H1 (cell line): ENCODE results near the gene NMB. TPM values are rescaled to one million over a fixed set of nuclear protein-coding genes. Genes with fewer than 3 reads are reported as not detected.

Experiments
- CTCF ChIA-PET: fragments of 300-600 bp; sonication (Branson Sonifier 250); formaldehyde crosslinking; loops from one replicate; lab custom pipeline; 2021; ENCODE audit not compliant: partially characterized antibody; lab: Charles Lee
- POLR2A ChIA-PET: fragments of 300-600 bp; sonication (Branson Sonifier 250); formaldehyde crosslinking; loops from one replicate; lab custom pipeline; 2021; ENCODE audit warnings: inconsistent platforms; ENCODE audit not compliant: partially characterized antibody; lab: Charles Lee
- DNase-seq, 2 experiments: peaks; one replicate each; pipeline versions ENCODE4 v3.0.0 to v3.0.0-alpha.2; 2010 to 2022; ENCODE audit warnings: low spot score in 2 of 2, low read depth in 1 of 2, mixed read lengths in 1 of 2
- FAIRE-seq: peaks from 2 replicates; lab custom pipeline; 2011; peaks lifted over from hg19 to GRCh38; lab: Jason Lieb, UNC
- H2AFZ ChIP-seq: 2 replicates; pipeline ENCODE4 v1.8.1; 2012; ENCODE audit warnings: low read length, inconsistent platforms
- H2AK5ac ChIP-seq: 2 replicates; pipeline ENCODE4 v1.6.1; 2013; ENCODE audit warnings: low read depth, low read length
- H2BK120ac ChIP-seq: replicated peaks from 2 replicates; pipeline ENCODE3; 2013; ENCODE audit warnings: low read depth, low read length, inconsistent platforms
- H2BK12ac ChIP-seq: 2 replicates; pipeline ENCODE4 v1.6.1; 2013; ENCODE audit warnings: low read depth, low read length
- H2BK15ac ChIP-seq: 2 replicates; pipeline ENCODE4 v1.6.1; 2013; ENCODE audit warnings: low read length
- H2BK20ac ChIP-seq: 2 replicates; pipeline ENCODE4 v1.6.1; 2013; ENCODE audit warnings: low read length
- H2BK5ac ChIP-seq: 2 replicates; pipeline ENCODE4 v1.6.1; 2013; ENCODE audit warnings: low read depth, low read length
- H3K14ac ChIP-seq: 2 replicates; pipeline ENCODE4 v1.6.1; 2013; ENCODE audit warnings: inconsistent platforms; ENCODE audit not compliant: insufficient read length
- H3K18ac ChIP-seq: 2 replicates; pipeline ENCODE4 v1.6.1; 2013; ENCODE audit warnings: low read length; ENCODE audit errors: extremely low read depth
- H3K23ac ChIP-seq: 2 replicates; pipeline ENCODE4 v1.6.1; 2013; ENCODE audit warnings: inconsistent platforms; ENCODE audit not compliant: insufficient read length
- H3K23me2 ChIP-seq: 2 replicates; pipeline ENCODE4 v1.6.1; 2013; ENCODE audit warnings: low read depth, low read length
- H3K27ac ChIP-seq: 2 replicates; pipeline ENCODE4 v1.6.1; 2011; ENCODE audit warnings: low read depth, low read length, inconsistent platforms
- H3K27me3 ChIP-seq, 4 experiments: replicated peaks in 1 of 4; 1 replicate in 1 of 4; 2 replicates in 3 of 4; pipeline versions ENCODE4 v1.6.1 to v1.8.1; 2011 to 2013; ENCODE audit warnings: low read length in 3 of 4, mild to moderate bottlenecking in 3 of 4, inconsistent platforms in 2 of 4, mixed read lengths in 2 of 4, moderate library complexity in 1 of 4; ENCODE audit not compliant: control insufficient read depth in 3 of 4, insufficient read depth in 3 of 4; ENCODE audit errors: extremely low read depth in 1 of 4
- H3K36me3 ChIP-seq, 4 experiments: 2 replicates each; pipeline versions ENCODE4 v1.6.1 to v1.8.1; 2011 to 2013; ENCODE audit warnings: mild to moderate bottlenecking in 4 of 4, low read length in 3 of 4, moderate library complexity in 2 of 4, control low read depth in 1 of 4, inconsistent platforms in 1 of 4; ENCODE audit not compliant: insufficient read depth in 4 of 4, control insufficient read depth in 2 of 4
- H3K4ac ChIP-seq: replicated peaks from 2 replicates; pipeline ENCODE3; 2013; ENCODE audit warnings: low read length, low read depth, mixed read lengths, inconsistent platforms; ENCODE audit not compliant: insufficient read length
- H3K4me1 ChIP-seq, 4 experiments: replicated peaks in 1 of 4; 1 replicate in 1 of 4; 2 replicates in 3 of 4; pipeline versions ENCODE4 v1.6.1 to v1.8.1; 2011 to 2013; ENCODE audit warnings: low read length in 3 of 4, inconsistent platforms in 2 of 4, mixed read lengths in 1 of 4; ENCODE audit not compliant: insufficient read depth in 4 of 4, control insufficient read depth in 3 of 4
- H3K4me2 ChIP-seq, 2 experiments: 2 replicates each; pipeline versions ENCODE4 v1.6.1 to v1.8.1; 2011 to 2013; ENCODE audit warnings: low read depth in 2 of 2, low read length in 2 of 2, control low read depth in 1 of 2, inconsistent platforms in 1 of 2, mild to moderate bottlenecking in 1 of 2; ENCODE audit not compliant: insufficient read depth in 1 of 2
- H3K4me3 ChIP-seq, 4 experiments: fragments of 200-600, 300-600 bp in 1 of 4; sonication (generic), shearing (Covaris generic), sonication (Bioruptor Twin) in 1 of 4; 2 replicates each; pipeline versions ENCODE4 v1.5.1 to v1.8.1; 2011 to 2016; ENCODE audit warnings: low read length in 4 of 4, low read depth in 3 of 4, control low read depth in 2 of 4, inconsistent platforms in 2 of 4, mild to moderate bottlenecking in 2 of 4, mixed read lengths in 1 of 4, moderate library complexity in 1 of 4; ENCODE audit not compliant: insufficient read depth in 2 of 4; ENCODE audit errors: extremely low read depth in 1 of 4
- H3K56ac ChIP-seq: replicated peaks from 2 replicates; pipeline ENCODE3; 2013; ENCODE audit warnings: low read depth, mild to moderate bottlenecking, mixed read lengths, low read length, inconsistent platforms; ENCODE audit not compliant: insufficient read length
- H3K79me1 ChIP-seq: 2 replicates; pipeline ENCODE4 v1.6.1; 2013; ENCODE audit warnings: low read depth, low read length, control low read depth
- H3K79me2 ChIP-seq, 2 experiments: 2 replicates each; pipeline versions ENCODE4 v1.6.1 to v1.8.1; 2012 to 2013; ENCODE audit warnings: low read length in 2 of 2, mild to moderate bottlenecking in 2 of 2, inconsistent platforms in 1 of 2; ENCODE audit not compliant: insufficient read depth in 2 of 2, control insufficient read depth in 1 of 2
- H3K9ac ChIP-seq, 4 experiments: replicated peaks in 1 of 4; 1 replicate in 1 of 4; 2 replicates in 3 of 4; pipeline versions ENCODE4 v1.6.1 to v1.8.1; 2011 to 2013; ENCODE audit warnings: low read depth in 3 of 4, low read length in 3 of 4, control low read depth in 2 of 4, mild to moderate bottlenecking in 2 of 4, moderate library complexity in 2 of 4, inconsistent platforms in 1 of 4; ENCODE audit errors: extremely low read depth in 1 of 4
- H3K9me3 ChIP-seq, 2 experiments: 2 replicates each; pipeline versions ENCODE4 v1.6.1 to v1.8.1; 2012 to 2013; ENCODE audit warnings: mild to moderate bottlenecking in 2 of 2, moderate library complexity in 2 of 2, control low read depth in 1 of 2, inconsistent platforms in 1 of 2, low read depth in 1 of 2, low read length in 1 of 2, mixed read lengths in 1 of 2; ENCODE audit not compliant: insufficient read depth in 2 of 2
- H4K20me1 ChIP-seq, 2 experiments: replicated peaks in 1 of 2; 2 replicates each; pipeline versions ENCODE3 to v1.8.1; 2011 to 2013; ENCODE audit warnings: inconsistent platforms in 2 of 2, low read length in 2 of 2, mild to moderate bottlenecking in 1 of 2; ENCODE audit not compliant: insufficient read depth in 2 of 2, control insufficient read depth in 1 of 2
- H4K5ac ChIP-seq: 2 replicates; pipeline ENCODE4 v1.6.1; 2013; ENCODE audit warnings: low read length, low read depth, mixed read lengths, inconsistent platforms; ENCODE audit not compliant: insufficient read length
- H4K8ac ChIP-seq: 2 replicates; pipeline ENCODE4 v1.8.0; 2013; ENCODE audit warnings: mild to moderate bottlenecking, moderate library complexity, low read length, inconsistent platforms; ENCODE audit not compliant: insufficient read depth; ENCODE audit errors: extremely low read depth
- H4K91ac ChIP-seq: replicated peaks from 2 replicates; pipeline ENCODE3; 2013; ENCODE audit warnings: low read length, mixed read lengths, inconsistent platforms; ENCODE audit not compliant: insufficient read length
- BACH1 ChIP-seq: IDR thresholded peaks from 2 replicates; pipeline ENCODE4 v1.6.1; 2012; ENCODE audit warnings: low read length, improper control_type of control experiment
- SRF ChIP-seq: IDR thresholded peaks from 2 replicates; pipeline ENCODE4 v1.6.1; 2011; ENCODE audit warnings: mild to moderate bottlenecking, low read depth, low read length, moderate library complexity
- TBP ChIP-seq: IDR thresholded peaks from 2 replicates; pipeline ENCODE4 v1.6.1; 2011; ENCODE audit warnings: low read depth, low read length, improper control_type of control experiment
- WGBS, 2 experiments: shearing (Covaris generic) in 1 of 2; methylation state at CpG; one replicate each; pipeline versions ENCODE4 v1.1.6 to v1.1.7; 2013 to 2015; ENCODE audit warnings: low lambda C conversion rate in 2 of 2, mixed read lengths in 2 of 2, inconsistent platforms in 1 of 2, low coverage in 1 of 2, missing lambda C conversion rate in 1 of 2; ENCODE audit not compliant: insufficient replicate concordance in 2 of 2, insufficient coverage in 1 of 2, insufficient read length in 1 of 2; ENCODE audit errors: extremely low coverage in 1 of 2, missing lambda C conversion rate in 1 of 2; 5-methylcytosine and 5-hydroxymethylcytosine counted together
- polyA plus RNA-seq, 7 experiments: library from polyadenylated mRNA; depleted of rRNA in 3 of 7; stranded (reverse) in 5 of 7; unstranded in 2 of 7; fragments of >200 nt in 5 of 7; fragments of 200-250 nt in 2 of 7; gene quantifications; 1 replicate in 5 of 7; 2 replicates in 1 of 7; 4 replicates in 1 of 7; pipeline versions ENCODE4 v1.2.1 to v1.2.3, GENCODE V29; 2011 to 2013; ENCODE audit warnings: missing spikeins in 2 of 7, mixed read lengths in 2 of 7
- total RNA-seq: library from RNA; stranded (reverse); fragmentation: NEBNext Ultra II Directional; extraction: Animal tissue kit (Norgen Biotek cat#: 25700); gene quantifications from 2 replicates; pipeline ENCODE4 v1.2.1, GENCODE V29; 2021

Gene NMB
- total and polyA plus RNA-seq, 2 of the 8 experiments (the other 6 are each of a cell fraction or from before 2014, with no cell fraction given) = 9.3 to 13.6 TPM

DNA sequence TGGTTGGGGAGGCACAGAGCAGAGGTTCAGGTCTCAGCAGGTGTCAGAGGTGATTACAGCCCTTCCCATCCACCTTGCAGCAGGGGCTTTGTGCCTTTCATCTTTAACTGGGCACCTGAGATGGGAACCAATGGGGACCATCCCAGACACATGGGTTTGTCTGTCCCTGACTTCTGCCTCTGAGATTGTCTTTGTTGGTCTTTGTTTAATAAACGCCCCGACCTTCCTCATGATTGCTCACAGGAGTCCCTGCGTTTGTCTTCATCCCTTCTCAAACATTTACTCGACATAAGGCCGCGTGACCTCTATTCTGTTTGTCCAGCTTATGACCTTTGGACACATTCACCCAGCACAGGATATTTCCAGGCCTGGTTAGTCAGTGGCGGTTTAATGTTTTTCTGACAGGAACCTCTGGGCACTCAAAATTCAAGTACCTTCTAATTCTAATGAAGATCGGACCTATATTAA lies 51.3 kb downstream of the NMB start:
- Histone ChIP-seq H3K36me3 (peaks cover 0 to 25% (median 12%) of the 10 kb centered on the region in 4 experiments; a peak in 5 of 8 replicates), H4K5ac (no peak overlapping the region), H2BK15ac (no peak overlapping the region), H3K27me3 (no peaks in the 10 kb centered on the region; a peak in 2 of 7 replicates), H3K9ac (no peak overlapping the region), H3K18ac (no peak overlapping the region), H3K23me2 (peaks cover 12% of the 10 kb centered on the region), H2BK20ac (no peak overlapping the region), H2AFZ (no peak overlapping the region), H2BK12ac (no peak overlapping the region), H4K8ac (no peak overlapping the region), H3K79me1 (peaks cover 7% of the 10 kb centered on the region), H3K9me3 (no peaks in the 10 kb centered on the region), H2BK120ac (no peak overlapping the region), H2BK5ac (no peak overlapping the region), H3K4ac (no peak overlapping the region), H3K14ac (no peak overlapping the region), H3K4me1 (peaks cover 9 to 28% (median 25%) of the 10 kb centered on the region in 4 experiments), H4K91ac (no peak overlapping the region), H3K56ac (no peak overlapping the region), H3K27ac (no peak overlapping the region), H2AK5ac (no peak overlapping the region), H3K4me3 (no peak overlapping the region), H3K4me2 (no peak overlapping the region; a peak in 1 of 4 replicates), H3K23ac (no peak overlapping the region), H3K79me2 (peaks cover 29 to 82% of the 10 kb centered on the region in 2 experiments), H4K20me1 (peaks cover 21 to 32% of the 10 kb centered on the region in 2 experiments)
- WGBS, 2 experiments = 89% methylated on average over 8 of the region's 8 CpGs; no CpG with 5 or more reads in 1 of the 2 experiments
- CTCF ChIA-PET = interaction anchor here (0.6 to 2.1 kb wide), 4 partner anchors 8 to 33 kb away, joined by 3 to 6 read pairs (median 4); no protein-coding TSS in a partner anchor
- DNase-seq (no peak), FAIRE-seq (no peak)
- TF ChIP-seq SRF (no peak), BACH1 (no peak), TBP (no peak)
- POLR2A ChIA-PET = interaction anchor here (1.6 to 11.9 kb wide), 3 partner anchors 11 to 38 kb away, joined by 5 to 176 read pairs (median 134); no protein-coding TSS in a partner anchor
